GDM1 (cell line): ENCODE results near the gene RPL13.
"Not testable (repeated sequence)": the region's sequence is repeated elsewhere in the genome, so short reads cannot be mapped to it uniquely, and the experiment has no call there.

Source experiments
- DNase-seq: peaks from one replicate; lab custom pipeline; 2025; lab: John Stamatoyannopoulos, UW

RPL13 gene

DNA sequence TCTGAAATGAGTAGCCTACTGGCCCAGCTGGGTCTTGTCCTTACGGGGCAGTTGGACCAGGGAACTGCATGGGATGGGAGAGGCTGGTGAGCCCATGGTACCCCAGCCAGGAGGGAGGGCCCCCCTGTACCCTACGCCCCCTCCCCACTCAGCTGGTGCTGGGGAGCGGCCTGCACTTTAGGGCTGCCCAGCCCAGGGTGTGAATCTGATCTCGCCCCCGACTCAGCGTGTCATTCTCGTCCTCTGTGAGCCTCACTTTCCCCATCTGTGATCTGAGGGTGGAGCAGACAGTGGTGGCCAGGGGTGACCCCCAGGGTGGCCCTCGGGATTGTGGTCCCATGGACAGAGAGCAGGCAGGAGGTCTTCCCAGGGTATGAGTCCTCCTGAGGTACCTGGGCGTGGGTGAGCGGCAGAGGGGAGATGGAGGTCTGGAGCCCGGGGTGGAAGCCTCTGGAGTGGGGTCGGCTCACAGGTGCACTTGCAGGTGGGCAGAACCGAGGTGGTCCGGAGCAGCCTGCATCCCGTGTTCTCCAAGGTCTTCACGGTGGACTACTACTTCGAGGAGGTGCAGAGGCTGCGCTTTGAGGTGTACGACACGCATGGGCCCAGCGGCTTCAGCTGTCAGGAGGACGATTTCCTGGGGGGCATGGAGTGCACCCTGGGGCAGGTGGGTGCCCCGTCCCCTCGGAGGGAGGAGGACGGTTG lies 16.7 kb downstream of the RPL13 start:
- DNase-seq = no peak

- DNase-seq = no peak
These were observed 18.9 kb downstream of the RPL13 start for GRCh38 chr16:89579351-89579750.

GRCh38 chr16:89581045-89581695 lies 20.7 kb downstream of the RPL13 start:
- DNase-seq = no peak

- no peak for DNase-seq
These were observed 21.5 kb downstream of the RPL13 start for GRCh38 chr16:89581861-89582563.

GRCh38 chr16:89582614-89583196 lies 22.2 kb downstream of the RPL13 start:
- DNase-seq = no peak

- no peak for DNase-seq
These were observed 22.9 kb downstream of the RPL13 start for GRCh38 chr16:89583197-89583894.

GRCh38 chr16:89583895-89584644 lies 23.6 kb downstream of the RPL13 start:
- DNase-seq = no peak

- DNase-seq = no peak
These were observed 24.5 kb downstream of the RPL13 start for GRCh38 chr16:89584768-89585549.

DNA sequence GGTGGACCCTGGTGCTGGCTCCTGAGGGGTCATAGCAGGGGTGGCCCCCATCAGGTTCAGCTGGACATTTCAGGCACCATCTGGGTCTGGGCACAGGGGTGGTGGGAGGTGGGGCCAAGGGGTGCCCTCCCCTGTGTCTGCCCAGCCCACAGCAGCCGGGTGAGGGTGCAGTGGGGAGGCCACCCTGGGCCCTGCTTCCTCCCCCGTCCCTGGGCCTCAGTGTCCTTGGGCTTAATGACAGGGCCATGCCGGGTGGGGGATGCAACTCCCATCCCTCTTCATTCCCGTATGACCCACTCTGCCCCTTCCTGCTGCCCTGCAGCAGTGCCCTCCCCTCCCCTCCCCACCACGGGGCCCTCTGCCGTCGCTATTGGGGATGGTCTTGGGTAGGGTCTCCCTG lies 25.7 kb downstream of the RPL13 start:
- DNase-seq = no peak

DNA sequence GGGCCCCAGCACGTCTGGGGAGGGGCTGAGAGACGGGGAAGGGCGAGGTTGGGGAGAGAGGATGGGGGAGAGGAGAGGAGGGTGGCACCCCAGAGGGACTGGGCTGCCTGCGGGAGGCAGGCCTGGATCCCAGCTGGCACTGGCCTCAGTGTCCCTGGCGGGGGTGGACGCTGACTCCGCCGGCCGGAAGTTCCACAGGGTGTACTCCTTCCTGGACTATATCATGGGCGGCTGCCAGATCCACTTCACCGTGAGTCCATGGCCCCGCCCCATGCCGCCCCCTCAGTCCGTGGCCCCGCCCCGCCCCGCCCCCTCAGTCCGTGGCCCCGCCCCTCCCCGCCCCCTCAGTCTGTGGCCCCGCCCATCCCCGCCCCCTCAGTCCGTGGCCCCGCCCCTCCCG lies 26.4 kb downstream of the RPL13 start:
- no peak for DNase-seq

- not testable (repeated sequence) for DNase-seq
These were observed 27.2 kb downstream of the RPL13 start for GRCh38 chr16:89587676-89588075.

GRCh38 chr16:89588413-89589109 lies 28.1 kb downstream of the RPL13 start:
- no peak for DNase-seq

DNA sequence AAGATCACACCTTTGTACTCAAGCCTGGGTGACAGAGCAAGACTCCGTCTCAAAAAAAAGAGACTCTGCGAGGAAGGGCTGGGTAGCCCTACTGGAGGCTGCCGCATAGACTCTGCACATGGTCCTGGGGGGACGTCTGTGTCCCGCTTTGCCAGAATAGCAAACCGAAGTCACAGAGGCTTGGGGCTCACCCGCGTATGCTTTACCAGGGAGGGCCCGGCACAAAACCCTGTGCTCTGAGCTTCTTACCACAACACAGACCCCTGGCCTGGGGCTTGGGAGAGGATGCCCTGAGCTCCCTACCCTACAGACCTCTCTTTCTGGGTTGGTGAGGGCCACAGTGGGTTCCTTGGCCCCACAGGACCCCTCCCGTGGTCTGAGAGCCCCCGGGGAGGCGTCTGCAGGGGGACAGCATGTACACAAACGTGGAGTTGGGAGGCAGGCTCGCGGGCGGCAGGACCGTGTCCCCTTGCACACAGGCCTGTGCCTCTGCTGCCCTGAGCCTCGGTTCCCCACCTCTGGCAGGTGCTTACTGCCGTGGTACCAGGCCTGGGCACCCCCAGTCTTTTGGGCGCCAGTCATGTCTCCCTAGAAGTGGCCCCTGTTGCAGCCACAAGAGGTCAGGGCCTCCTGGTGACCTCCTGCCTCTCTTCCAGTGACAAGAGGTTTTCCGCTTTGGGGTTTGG lies 28.9 kb downstream of the RPL13 start:
- no peak for DNase-seq

- DNase-seq = no peak
These were observed 33.4 kb downstream of the RPL13 start for GRCh38 chr16:89593841-89594240.

DNA sequence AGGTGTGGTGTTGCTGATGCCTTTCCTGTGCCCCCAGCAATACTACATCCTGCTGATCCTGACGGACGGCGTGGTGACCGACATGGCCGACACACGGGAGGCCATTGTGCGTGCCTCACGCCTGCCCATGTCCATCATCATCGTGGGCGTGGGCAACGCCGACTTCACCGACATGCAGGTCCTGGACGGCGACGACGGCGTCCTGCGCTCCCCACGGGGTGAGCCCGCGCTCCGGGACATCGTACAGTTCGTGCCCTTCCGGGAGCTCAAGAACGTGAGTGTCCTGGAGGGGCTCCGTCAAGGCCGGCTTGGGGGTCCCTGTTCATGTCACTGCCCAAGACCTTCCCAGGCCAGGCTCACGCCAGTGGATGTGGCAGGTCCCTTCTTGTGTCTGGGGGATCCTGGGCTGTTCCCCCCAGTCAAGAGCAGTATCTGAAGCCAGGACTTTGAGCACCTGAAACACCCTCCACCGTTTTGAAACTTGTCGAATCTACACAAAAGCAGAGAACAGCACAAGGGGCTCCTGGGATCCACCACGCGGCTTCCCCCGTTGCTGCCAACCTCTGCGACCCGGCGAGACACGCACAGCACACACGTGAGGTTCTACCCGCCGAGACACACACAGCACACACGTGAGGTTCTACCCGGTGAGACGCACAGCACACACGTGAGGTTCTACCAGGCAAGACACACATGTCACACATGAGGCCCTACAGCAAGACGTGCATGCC lies 35.0 kb downstream of the RPL13 start:
- no peak for DNase-seq

- DNase-seq = no peak
These were observed 35.7 kb downstream of the RPL13 start for GRCh38 chr16:89596061-89596689.

- no peak for DNase-seq
These were observed 36.6 kb downstream of the RPL13 start for GRCh38 chr16:89596957-89597649.

GRCh38 chr16:89598199-89598598 lies 37.7 kb downstream of the RPL13 start:
- no peak for DNase-seq
